Activated CD4-positive, alpha-beta T cell treated with anti-CD3 and anti-CD28 coated beads, Interleukin-2, amount 10 ng/mL, durations not matched to agents 24 days and 14 days (primary cell): ENCODE data around the gene BSDC1. TPM values are rescaled to one million over a fixed set of nuclear protein-coding genes. Genes with fewer than 3 reads are reported as not detected.
"Not testable (repeated sequence)": the region's sequence is repeated elsewhere in the genome, so short reads cannot be mapped to it uniquely, and the experiment has no call there.

ENCODE experiments used
- DNase-seq: peaks from one replicate; pipeline ENCODE4 v3.0.0; 2022
- H3K27ac Mint-ChIP-seq: one replicate; pipeline ENCODE4 v1.8.0; 2022; ENCODE audit warnings: mild to moderate bottlenecking, mixed read lengths
- H3K27me3 Mint-ChIP-seq: one replicate; pipeline ENCODE4 v1.8.0; 2022; ENCODE audit warnings: mixed read lengths
- H3K36me3 Mint-ChIP-seq: one replicate; pipeline ENCODE4 v1.8.0; 2022; ENCODE audit warnings: low read depth, mild to moderate bottlenecking, mixed read lengths
- H3K4me1 Mint-ChIP-seq: one replicate; pipeline ENCODE4 v1.8.0; 2021; ENCODE audit warnings: mixed read lengths
- H3K4me3 Mint-ChIP-seq: one replicate; pipeline ENCODE4 v1.8.0; 2022; ENCODE audit warnings: mild to moderate bottlenecking, moderate library complexity, mixed read lengths
- H3K9me3 Mint-ChIP-seq: one replicate; pipeline ENCODE4 v1.8.0; 2021; ENCODE audit warnings: mixed read lengths
- intact Hi-C: fragments of 100-400 bp; cut with micrococcal nuclease; formaldehyde crosslinking; loops from one replicate; pipeline ENCODE4 v1.15.1; 2023
- total RNA-seq: library from RNA; stranded (reverse); gene quantifications from 2 replicates; pipeline ENCODE4 v1.2.3, GENCODE V29; 2022

BSDC1 gene
- total RNA-seq, 1 donor from 2014 or later, result 49.5 TPM

DNA sequence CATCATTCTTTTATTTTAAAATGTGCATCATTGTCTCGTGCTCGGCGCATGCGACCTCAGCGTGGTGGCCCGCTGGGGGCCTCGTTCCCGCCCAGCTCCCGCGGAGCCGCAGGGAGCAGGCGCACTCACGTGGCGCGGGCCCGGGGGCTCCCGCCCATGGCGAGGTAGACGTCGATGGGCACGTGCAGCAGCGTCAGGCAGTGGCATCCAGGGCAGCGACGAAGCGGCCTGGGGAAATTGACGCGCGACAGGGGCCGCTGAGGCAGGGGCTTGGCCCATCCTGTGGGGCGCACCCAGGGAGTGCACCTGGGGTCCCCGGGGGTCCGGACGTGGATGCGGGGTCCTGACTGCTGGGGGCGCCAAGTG lies 33.0 kb downstream of the BSDC1 start:
- Mint-ChIP-seq H3K4me1 (peaks cover 17% of the 10 kb centered on the region), H3K4me3 (no peak overlapping the region), H3K9me3 (no peaks in the 10 kb centered on the region), H3K27ac (no peak overlapping the region), H3K27me3 (peaks cover 11% of the 10 kb centered on the region), H3K36me3 (peaks cover 33% of the 10 kb centered on the region)
- no peak for DNase-seq
- intact Hi-C loops, result no loop called here

GRCh38 chr1:32358435-32358834 lies 35.8 kb downstream of the BSDC1 start:
- H3K36me3 Mint-ChIP-seq, result peaks cover 17% of the 10 kb centered on the region
- H3K9me3 Mint-ChIP-seq, result no peaks in the 10 kb centered on the region
- no peak overlapping the region for H3K4me3 Mint-ChIP-seq
- no peak for DNase-seq
- peak overlapping the region; percentile 50 for H3K27ac Mint-ChIP-seq
- intact Hi-C loops, result no loop called here
- H3K27me3 Mint-ChIP-seq, result peaks cover 11% of the 10 kb centered on the region
- H3K4me1 Mint-ChIP-seq, result peaks cover 17% of the 10 kb centered on the region

- peaks cover 21% of the 10 kb centered on the region for H3K4me1 Mint-ChIP-seq
- intact Hi-C loops, result no loop called here
- no peaks in the 10 kb centered on the region for H3K9me3 Mint-ChIP-seq
- no peak for DNase-seq
- H3K27me3 Mint-ChIP-seq, result peaks cover 11% of the 10 kb centered on the region
- peaks cover 10% of the 10 kb centered on the region for H3K36me3 Mint-ChIP-seq
- H3K27ac Mint-ChIP-seq, result no peak overlapping the region
- no peak overlapping the region for H3K4me3 Mint-ChIP-seq
Measured at GRCh38 chr1:32357614-32358013, 36.6 kb downstream of the BSDC1 start.

DNA sequence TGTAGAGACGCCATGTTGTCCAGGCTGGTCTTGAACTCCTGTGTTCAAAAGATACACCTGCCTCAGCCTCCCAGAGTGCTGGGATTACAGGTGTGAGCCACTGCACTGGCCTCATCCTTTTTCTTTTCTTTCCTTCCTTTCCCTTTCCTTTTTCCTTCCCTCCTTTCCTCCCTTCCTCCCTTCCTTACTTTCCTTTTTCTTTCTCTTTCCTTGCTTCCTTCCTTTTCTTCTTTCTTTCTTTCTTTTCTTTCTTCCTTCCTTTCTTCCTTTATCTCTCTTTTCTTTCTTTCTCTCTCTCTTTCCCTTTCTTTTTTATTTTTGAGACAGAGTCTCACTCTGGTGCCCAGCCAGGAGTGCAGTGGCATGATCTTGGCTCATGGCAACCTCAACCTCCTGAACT lies 37.8 kb downstream of the BSDC1 start:
- Mint-ChIP-seq H3K4me3 (no peak overlapping the region), H3K9me3 (no peaks in the 10 kb centered on the region), H3K27ac (no peak overlapping the region), H3K36me3 (peaks cover 5% of the 10 kb centered on the region), H3K27me3 (peaks cover 8% of the 10 kb centered on the region), H3K4me1 (peaks cover 18% of the 10 kb centered on the region)
- no peak for DNase-seq
- intact Hi-C loops, result no loop called here

GRCh38 chr1:32355778-32356177 lies 38.5 kb downstream of the BSDC1 start:
- H3K4me3 Mint-ChIP-seq, DNase-seq, H3K9me3 Mint-ChIP-seq, H3K36me3 Mint-ChIP-seq, H3K27me3 Mint-ChIP-seq, H3K27ac Mint-ChIP-seq, intact Hi-C loops: not testable (repeated sequence)
- peaks cover 18% of the 10 kb centered on the region for H3K4me1 Mint-ChIP-seq

DNA sequence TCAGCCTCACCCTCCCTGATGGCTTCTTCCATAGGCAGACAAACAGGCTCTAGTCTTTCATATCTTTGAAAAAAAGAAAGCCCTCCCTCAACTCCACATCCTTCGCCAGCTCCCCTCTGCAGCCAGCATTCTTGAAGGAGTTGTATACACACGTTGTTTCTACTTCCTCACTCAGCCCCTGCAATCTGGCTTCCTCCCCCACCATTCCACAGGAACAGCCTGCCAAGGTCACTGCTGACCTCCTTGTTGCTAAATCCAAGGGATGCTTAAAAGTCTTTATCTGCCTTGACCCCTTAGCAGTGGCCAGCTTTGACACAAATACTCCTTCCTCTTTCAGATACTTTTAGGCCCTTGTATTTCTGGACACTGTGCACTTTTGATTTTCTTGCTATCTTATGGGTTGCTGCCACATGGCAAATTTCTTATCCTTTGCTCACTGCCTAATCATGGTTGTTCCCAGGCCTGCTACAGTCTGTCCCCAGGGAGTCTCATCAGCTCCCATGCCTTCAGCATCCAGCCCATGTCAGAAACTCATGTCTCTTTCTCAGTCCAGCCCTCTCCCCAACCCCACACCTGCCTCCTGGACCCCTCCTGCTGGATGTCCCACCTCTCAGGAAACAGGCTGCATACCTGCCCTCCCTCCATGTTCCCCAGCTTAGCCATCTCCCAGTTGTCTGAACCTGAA lies 40.2 kb downstream of the BSDC1 start:
- intact Hi-C loops, result no loop called here
- H3K9me3 Mint-ChIP-seq, result no peaks in the 10 kb centered on the region
- peaks cover 2% of the 10 kb centered on the region for H3K27me3 Mint-ChIP-seq
- H3K4me3 Mint-ChIP-seq, result peak overlapping the region; percentile 2
- H3K4me1 Mint-ChIP-seq, result peaks cover 21% of the 10 kb centered on the region
- H3K27ac Mint-ChIP-seq, result no peak overlapping the region
- H3K36me3 Mint-ChIP-seq, result no peaks in the 10 kb centered on the region
- DNase-seq, result no peak

GRCh38 chr1:32353431-32353830 lies 40.8 kb downstream of the BSDC1 start:
- H3K27ac Mint-ChIP-seq, result peak overlapping the region; percentile 34
- intact Hi-C loops, result no loop called here
- H3K36me3 Mint-ChIP-seq, result no peaks in the 10 kb centered on the region
- no peaks in the 10 kb centered on the region for H3K9me3 Mint-ChIP-seq
- no peak for DNase-seq
- peak overlapping the region; percentile 36 for H3K4me3 Mint-ChIP-seq
- H3K4me1 Mint-ChIP-seq, result peaks cover 26% of the 10 kb centered on the region
- peaks cover 2% of the 10 kb centered on the region for H3K27me3 Mint-ChIP-seq

- Mint-ChIP-seq H3K27ac (peak overlapping the region; percentile 34), H3K4me3 (peak overlapping the region; percentile 36), H3K9me3 (no peaks in the 10 kb centered on the region), H3K27me3 (peaks cover 2% of the 10 kb centered on the region), H3K36me3 (no peaks in the 10 kb centered on the region), H3K4me1 (peaks cover 30% of the 10 kb centered on the region)
- no peak for DNase-seq
- intact Hi-C loops, result no loop called here
Measured at GRCh38 chr1:32352831-32353383, 41.3 kb downstream of the BSDC1 start.

DNA sequence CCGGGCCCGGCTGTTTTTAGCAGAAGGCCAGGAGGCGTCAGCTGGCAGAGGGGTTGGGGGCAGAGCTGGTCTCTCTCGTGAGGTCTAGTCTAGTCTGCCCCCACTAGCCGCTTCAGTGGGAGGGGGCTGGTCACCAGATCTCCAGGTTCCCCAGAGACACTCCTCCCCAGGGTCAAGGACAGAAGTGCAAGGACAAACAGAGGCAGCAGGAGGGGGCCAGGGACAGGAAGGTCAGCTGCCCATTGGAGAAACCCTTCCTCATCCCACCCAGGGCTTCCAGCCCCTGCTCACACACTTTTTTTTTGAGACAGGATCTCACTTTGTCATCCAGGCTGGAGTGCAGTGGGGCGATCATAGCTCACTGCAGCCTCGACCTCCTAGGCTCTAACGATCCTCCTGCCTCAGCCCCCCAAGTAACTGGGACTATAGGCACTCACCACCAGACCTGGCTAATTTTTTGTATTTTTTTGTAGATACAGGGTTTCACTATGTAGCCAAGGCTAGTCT lies 41.9 kb downstream of the BSDC1 start:
- Mint-ChIP-seq H3K4me3 (peak overlapping the region; percentile 86), H3K9me3 (no peaks in the 10 kb centered on the region), H3K4me1 (peaks cover 30% of the 10 kb centered on the region), H3K27me3 (peaks cover 2% of the 10 kb centered on the region), H3K27ac (no peak overlapping the region), H3K36me3 (no peaks in the 10 kb centered on the region)
- DNase-seq, result no peak
- intact Hi-C loops, result no loop called here

GRCh38 chr1:32351399-32352238 lies 42.6 kb downstream of the BSDC1 start:
- intact Hi-C loops, result loop anchor here (1.0 to 2.0 kb wide), 3 partner anchors 15 to 59 kb away; partner anchors contain the start of genes BSDC1, HDAC1 and MARCKSL1
- Mint-ChIP-seq H3K4me3 (peak overlapping the region; percentile 86), H3K27me3 (peaks cover 2% of the 10 kb centered on the region), H3K4me1 (peaks cover 30% of the 10 kb centered on the region), H3K9me3 (no peaks in the 10 kb centered on the region), H3K36me3 (no peaks in the 10 kb centered on the region), H3K27ac (peak overlapping the region; percentile 65)
- peak; percentile 98 for DNase-seq

- peak overlapping the region; percentile 86 for H3K4me3 Mint-ChIP-seq
- H3K27ac Mint-ChIP-seq, result peak overlapping the region; percentile 65
- peaks cover 30% of the 10 kb centered on the region for H3K4me1 Mint-ChIP-seq
- DNase-seq, result no peak
- peaks cover 4% of the 10 kb centered on the region for H3K27me3 Mint-ChIP-seq
- no peaks in the 10 kb centered on the region for H3K36me3 Mint-ChIP-seq
- no peaks in the 10 kb centered on the region for H3K9me3 Mint-ChIP-seq
- intact Hi-C loops, result loop anchor here (1.0 to 2.0 kb wide), 3 partner anchors 15 to 59 kb away; partner anchors contain the start of genes BSDC1, HDAC1 and MARCKSL1
Measured at GRCh38 chr1:32350785-32351398, 43.3 kb downstream of the BSDC1 start.

DNA sequence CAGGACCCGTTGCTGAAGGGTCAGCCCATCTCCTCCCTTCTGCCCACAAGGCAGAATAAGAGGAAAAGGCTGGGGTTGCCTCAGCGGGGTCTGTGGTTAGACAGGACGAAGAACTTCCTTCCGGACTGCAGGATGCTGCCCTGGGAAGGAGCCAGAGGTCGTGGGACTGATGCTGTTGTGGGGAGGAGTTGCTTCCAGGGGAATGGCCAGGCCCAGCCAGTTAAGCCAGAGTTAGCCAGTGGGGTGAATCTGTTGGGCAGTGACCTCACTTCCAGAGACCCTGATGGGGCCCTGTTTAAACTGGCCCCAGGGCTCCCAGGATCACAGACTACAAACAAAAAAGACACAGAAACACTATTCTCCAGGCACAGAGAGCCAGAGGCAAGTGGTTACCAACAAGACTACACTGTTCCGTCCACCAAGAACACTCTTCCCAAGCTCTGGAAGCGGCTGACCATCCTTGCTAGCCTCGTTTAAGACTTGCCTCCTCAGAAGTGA lies 45.0 kb downstream of the BSDC1 start:
- H3K36me3 Mint-ChIP-seq, result no peaks in the 10 kb centered on the region
- peaks cover 7% of the 10 kb centered on the region for H3K27me3 Mint-ChIP-seq
- H3K4me3 Mint-ChIP-seq, result peak overlapping the region; percentile 58
- intact Hi-C loops, result no loop called here
- DNase-seq, result peak; percentile 65
- H3K27ac Mint-ChIP-seq, result peak overlapping the region; percentile 53
- H3K4me1 Mint-ChIP-seq, result peaks cover 32% of the 10 kb centered on the region
- H3K9me3 Mint-ChIP-seq, result no peaks in the 10 kb centered on the region

DNA sequence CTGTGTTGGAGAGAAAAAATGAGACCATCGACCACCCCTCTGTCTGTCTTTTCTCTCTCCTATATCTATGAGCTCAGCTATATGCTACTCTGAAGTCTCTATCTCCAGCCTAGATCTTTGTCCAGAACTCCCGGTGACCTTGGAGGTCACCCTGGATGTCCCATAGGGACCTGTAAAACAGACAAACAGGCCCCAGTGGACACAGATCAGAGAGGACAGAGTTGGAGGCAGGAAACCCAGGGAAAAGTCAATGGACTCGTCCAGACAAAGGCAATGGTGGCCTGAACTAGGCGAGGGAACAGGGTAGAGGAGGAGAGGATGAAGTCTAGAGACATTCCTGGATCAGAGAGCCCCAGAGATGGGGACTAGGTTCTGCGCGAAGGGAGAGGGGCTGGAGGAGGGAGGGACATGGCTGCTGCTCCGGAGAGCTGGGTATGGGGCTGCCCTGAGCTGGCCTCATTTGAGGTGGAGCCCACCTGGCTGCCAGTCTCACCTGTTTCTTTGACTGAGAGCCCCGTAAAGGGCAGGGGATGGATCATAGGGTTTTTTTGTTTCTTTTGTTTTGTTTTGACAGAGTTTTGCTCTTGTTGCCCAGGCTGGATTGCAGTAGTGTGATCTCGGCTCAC lies 47.6 kb downstream of the BSDC1 start:
- Mint-ChIP-seq H3K27ac (peak overlapping the region; percentile 2), H3K4me3 (no peak overlapping the region), H3K9me3 (no peaks in the 10 kb centered on the region), H3K36me3 (no peaks in the 10 kb centered on the region), H3K4me1 (peaks cover 31% of the 10 kb centered on the region), H3K27me3 (peaks cover 7% of the 10 kb centered on the region)
- intact Hi-C loops, result no loop called here
- DNase-seq, result no peak
